HG03108 (cell line): Measurements from ENCODE around the gene PAN3.
A peak's percentile ranks its signal among the peaks of the same experiment; 100 is the strongest.

Experiments
- ATAC-seq: cut with Tn5 transposase; IDR thresholded peaks from one replicate; pipeline ENCODE4 v1.9.1; 2021; ENCODE audit warnings: moderate library complexity; ENCODE audit not compliant: unreplicated experiment

Gene PAN3

DNA sequence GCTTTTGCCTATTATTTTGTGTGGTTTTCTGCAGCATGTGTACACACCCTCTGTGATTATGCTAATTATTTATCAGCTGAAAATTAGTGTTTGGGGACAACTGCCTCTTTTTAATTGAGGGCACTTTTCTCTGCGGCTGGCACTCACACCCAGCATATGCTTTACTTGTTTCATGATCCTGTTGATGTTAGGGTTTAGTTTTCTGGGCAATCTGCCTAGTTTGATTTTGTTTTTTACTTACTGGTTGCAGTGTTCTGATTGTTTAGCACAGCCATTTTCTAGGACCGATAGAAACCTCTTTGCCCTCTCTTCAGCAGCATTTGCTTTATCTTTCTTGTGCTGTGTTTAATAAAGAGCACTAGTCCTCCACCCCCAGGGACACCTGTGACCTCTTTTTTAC is 161.6 kb downstream of the PAN3 start:
- ATAC-seq: no peak

DNA sequence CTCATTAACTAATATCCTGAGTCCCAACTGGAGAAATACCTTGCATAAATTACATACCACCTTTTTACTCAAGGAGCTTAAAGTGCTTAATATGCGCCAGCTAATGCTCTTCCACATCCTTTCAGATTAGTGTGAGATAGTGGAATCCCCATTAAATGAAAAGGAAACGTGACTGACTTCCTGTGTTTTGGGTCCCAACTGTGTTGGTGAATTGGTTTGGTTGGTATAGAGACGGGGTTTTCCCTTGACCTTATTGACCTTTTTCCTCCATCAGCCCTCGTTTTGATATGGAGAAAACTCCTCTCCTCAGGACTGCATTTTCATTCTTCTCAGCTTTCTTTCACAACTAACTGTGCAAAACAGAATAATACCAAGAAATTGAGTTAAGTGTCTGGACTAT is 163.5 kb downstream of the PAN3 start:
- ATAC-seq: no peak

DNA sequence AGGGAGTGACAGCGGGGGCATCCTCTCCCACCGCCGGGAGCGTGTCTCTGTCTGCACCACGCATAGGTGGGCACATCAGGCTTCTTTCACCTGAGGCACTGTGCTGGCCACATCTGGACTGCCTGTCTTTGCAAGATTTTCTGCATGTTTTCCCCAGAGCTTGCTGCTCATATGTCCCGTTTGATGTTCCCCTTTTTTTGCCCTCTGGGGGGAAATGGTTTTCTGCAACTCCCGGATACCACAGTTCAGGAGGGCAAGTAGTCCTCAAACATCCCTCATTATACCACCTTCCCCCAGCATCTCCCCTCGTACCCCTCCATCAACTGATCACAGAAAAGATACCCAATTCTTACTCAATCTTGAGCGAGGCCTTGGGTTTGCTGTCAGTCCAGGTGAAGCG is 168.0 kb downstream of the PAN3 start:
- no peak for ATAC-seq

DNA sequence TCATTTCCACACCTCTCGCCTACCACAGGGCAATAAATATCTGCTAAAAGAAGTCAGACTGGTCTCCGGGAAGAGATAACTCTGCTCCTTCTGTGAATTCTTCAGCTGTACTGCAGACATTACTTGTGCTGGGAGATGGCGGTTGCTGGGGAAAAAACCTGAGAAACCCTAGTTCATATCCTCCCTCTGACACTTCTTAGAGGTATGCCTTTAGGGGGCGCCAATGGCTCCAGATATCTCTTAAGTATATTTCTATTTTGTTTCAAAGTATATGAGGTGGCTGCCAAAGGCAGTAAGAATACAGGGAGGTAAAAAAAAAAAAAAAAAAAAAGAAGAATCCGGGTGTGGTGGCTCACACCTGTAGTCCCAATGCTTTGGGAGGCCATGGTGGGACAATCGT is 175.2 kb downstream of the PAN3 start:
- ATAC-seq: no peak

DNA sequence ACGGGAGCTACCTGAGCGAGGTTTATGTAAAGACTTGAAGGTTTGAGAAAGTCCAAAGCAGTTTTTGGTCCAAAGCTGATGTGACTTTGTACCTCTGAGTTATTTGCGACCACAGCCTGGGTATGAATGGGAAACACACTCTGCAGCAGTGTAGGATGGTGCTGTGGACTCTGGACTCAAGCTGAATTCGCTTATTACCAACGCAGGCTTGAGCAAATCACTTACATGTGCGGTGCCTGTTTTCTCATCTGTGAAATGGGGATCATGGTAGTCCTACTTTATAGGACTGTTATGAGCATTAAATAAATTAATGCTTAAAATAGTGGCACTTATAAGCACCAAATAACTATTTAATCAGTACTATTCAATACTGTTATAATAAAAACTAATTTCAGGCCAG is 176.5 kb downstream of the PAN3 start:
- ATAC-seq: no peak

DNA sequence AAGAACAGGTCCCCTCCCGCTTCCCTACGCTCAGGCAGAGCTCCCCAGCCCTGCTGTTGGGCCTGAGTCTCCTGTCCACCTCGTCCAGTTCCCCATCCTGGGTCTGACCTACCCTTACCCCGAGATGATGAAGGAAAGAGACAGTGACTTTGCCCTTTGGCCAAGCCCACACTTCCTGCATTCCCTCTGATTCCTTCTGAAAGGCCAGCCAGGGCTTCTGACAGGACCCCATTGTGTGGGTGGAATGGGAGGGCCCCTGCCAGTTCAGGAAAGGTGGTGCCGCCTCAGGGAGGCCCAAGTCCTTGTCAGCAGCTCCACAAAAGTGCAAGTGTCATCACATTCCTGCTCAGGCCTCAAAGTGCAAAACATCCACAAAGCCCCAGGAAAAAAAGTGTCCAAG is 177.8 kb downstream of the PAN3 start:
- no peak for ATAC-seq

DNA sequence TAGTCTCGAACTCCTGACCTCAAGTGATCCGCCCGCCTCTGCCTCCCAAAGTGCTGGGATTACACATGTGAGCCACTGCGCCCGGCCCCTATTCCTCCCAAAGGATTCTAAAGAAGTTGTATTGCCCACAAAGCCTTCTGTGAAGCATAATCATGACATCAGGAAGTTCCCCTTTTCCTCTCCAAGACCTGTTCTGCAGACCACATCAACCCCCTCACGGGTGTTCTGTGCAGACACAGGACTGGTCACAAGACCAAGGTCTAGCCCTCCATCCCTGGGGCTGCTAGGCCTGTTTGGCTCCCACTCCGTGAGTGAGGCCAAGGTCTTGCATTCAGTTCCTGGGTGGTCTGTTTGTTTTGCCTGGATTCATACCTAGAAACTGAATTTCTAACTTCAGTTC is 178.5 kb downstream of the PAN3 start:
- no peak for ATAC-seq

DNA sequence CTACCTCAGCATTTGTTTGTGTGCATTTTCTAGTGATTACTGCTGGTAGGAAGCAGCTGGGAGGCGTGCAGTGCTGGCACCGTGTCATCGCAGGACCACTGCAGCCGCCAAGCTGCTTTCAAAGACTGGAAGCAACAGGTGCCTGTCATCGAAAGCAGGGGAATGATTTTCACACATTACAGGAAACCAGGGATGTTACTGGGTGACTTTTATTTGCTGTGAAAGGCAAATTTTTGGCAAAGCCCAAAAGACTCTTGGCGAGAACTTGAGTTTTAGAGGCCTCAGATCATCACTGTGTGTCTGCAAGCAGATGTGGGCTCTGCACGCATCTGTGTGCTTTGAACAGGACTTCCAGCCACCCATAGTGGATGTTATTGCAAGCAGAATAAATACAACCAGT is 180.2 kb downstream of the PAN3 start:
- no peak for ATAC-seq

DNA sequence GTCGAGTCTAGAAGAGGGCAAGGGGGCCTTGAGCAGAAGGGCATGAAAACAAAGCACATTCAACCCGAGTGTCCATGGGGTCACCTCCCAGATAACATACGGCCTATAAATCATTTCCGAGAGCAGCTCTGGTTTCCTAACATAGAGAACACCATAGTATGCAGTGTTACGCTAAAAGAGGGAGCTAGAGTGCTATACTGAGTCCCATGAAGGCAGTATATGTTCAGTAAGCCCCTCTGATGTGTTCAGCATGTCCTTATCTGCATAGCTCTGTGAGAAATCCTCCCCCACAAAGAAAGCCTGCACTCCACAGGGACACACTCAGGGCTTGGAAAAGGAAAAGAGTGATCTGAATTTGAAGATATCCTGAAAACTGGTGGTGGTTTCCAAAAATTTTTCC is 181.2 kb downstream of the PAN3 start:
- ATAC-seq: no peak

DNA sequence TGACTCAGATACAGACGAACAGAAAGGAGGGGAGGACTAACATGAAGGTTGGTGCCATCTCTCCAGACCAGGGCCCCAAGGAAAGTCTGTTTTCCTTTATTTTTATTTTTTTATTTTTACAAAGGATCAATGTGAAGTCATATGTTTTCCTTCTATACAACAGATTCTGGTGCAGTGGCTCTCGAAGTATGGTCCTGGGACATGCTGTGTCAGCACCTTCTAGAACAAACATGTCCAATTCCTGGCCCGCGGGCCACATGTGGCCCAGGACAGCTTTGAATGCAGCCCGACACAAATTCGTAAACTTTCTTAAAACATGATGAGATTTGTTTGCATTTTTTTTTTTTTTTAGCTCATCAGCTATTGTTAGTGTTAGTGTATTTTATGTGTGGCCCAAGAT is 181.9 kb downstream of the PAN3 start:
- no peak for ATAC-seq

DNA sequence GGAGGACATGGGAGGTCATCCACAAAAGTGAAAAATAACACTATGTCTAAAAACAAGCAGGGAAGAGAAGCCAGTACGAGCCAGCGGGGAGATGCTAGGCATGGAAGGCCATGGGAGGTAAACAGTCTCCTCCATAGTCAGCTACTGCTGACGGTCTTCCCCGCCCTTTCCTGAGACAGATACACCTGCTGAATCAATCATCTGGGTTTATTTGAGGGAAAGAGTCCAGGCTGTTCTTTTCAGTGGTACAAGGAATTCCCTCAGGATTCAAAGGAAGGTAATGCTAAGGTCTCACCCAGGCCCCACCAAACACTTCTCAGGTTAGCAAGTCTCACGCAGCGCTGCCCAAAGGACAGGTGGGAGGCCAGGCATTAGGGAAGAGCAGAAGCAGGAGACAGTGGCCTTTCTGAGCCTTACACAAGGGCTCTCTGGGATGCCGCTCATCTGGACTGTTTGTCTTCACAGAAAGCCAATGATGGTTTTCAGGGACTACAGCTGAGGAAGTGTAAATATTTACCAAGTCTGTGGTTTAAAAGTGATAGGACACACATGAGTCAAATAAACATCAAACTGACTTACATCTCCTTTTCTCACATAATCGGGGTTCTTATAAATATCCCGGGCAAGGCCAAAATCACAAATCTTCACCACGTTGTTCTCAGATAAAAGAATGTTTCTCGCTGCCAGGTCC is 182.7 kb downstream of the PAN3 start:
- no peak for ATAC-seq

DNA sequence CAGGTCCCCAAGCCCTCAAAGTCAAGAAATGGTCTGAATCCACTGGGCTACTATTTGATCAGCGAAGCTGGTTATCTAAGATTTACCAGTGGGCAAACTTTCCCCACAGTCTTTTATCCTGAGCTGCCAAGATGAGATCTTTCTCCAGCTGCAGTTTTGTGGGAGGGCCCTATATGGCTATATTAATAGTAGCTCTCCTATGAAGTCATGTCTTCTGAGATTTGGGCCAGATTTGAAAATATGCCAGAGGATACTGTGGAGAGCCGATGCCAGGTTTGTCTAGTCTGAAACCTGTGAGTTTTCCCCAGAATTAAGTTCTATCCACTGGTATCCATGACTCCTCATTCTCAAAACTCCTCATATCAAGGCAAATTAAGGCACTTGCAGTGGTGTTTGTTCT is 183.4 kb downstream of the PAN3 start:
- no peak for ATAC-seq

DNA sequence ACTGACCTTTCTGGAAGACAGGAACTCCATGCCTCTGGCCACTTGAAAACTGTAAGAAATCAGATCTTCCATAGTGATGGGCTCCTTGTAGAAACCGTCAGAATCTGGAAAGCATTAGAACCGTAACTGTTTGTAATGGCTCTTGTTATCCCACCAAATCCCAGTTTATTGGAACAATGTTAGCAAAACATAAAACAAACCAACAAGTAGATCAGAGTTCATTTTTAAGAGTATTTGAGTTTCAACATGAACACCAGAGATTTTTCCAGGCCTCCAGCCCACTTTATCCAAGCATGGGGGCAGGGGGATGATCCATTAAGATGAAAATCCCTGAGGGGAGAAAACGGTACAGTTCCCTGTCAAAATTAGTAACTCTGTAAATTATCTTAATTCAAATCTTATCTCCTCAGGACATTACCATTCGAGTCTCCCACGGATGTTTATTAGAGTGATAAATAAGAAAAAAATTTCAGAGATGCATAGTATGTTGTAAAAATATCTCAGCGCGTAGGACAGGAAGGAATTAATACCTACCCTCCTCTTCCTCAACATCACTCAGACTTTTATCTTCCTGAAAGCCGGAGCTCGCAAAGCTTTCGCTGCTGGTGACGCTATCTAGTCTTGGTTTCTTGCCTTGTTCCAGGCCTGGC is 184.0 kb downstream of the PAN3 start:
- no peak for ATAC-seq

DNA sequence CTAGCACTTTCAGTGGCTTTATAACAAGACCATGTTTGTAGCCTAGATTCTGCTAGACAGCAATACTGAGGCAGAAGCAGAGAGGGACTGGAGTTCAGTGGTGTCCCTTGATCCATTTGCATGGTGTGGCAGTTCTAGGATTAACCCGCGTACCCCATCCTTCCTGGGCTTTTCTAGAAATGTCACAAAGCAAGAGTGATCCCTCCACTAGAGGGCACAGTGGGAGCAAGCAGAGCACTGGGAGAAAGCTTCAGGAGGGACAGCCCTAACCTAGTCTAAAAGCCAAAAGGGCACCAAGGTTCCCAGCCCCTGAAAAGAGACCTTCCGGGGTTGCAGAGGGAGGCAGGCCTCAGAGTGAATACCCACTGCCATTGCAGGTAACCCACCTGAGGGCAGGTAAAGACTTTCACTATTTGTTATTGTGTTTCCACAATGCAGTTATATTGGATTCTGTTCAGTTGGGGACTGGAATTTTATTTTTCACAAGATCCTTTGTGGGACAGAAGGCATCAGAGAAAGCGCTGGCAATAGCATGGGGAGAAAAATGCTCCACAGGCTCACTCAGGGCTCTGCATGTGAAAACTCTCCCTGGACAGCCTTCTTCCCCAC is 185.9 kb downstream of the PAN3 start:
- peak; percentile 64 for ATAC-seq

DNA sequence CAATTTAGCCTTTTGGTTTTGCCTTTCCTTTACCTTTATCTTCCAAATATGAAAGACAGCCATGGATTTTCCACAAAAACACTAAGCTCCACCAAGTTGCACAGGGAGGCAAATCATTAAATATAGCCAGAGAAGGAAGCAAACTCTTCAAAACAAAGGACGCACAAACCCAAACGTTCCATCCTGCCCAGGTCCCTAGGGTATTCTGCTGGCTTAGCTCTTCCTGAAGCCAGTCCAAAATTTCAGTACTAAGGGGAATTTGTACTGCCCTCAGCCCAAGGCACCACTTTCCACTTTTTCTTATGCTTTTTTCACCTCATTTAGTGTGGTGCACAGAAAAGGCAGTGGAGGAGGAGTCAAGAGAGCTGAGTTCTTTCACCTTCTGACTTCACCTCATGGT is 186.7 kb downstream of the PAN3 start:
- ATAC-seq: no peak

DNA sequence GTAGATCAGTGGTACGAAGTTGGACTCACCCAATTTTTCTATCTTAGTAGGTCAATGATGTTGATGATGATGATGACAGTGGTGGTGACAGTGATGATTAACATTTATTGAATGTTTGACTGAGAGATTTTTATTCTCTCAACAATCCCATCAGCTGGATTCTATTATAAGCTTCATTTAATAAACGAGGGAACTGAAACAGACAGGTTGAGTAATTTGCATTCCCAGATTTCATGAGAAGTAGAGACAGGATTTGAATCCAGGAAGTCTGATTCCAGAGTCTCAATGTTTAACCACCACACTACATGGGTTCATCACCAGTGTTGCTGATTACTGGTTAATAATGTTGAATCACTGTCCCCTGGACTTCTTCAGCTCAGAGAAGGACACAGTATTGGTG is 187.7 kb downstream of the PAN3 start:
- ATAC-seq: no peak

DNA sequence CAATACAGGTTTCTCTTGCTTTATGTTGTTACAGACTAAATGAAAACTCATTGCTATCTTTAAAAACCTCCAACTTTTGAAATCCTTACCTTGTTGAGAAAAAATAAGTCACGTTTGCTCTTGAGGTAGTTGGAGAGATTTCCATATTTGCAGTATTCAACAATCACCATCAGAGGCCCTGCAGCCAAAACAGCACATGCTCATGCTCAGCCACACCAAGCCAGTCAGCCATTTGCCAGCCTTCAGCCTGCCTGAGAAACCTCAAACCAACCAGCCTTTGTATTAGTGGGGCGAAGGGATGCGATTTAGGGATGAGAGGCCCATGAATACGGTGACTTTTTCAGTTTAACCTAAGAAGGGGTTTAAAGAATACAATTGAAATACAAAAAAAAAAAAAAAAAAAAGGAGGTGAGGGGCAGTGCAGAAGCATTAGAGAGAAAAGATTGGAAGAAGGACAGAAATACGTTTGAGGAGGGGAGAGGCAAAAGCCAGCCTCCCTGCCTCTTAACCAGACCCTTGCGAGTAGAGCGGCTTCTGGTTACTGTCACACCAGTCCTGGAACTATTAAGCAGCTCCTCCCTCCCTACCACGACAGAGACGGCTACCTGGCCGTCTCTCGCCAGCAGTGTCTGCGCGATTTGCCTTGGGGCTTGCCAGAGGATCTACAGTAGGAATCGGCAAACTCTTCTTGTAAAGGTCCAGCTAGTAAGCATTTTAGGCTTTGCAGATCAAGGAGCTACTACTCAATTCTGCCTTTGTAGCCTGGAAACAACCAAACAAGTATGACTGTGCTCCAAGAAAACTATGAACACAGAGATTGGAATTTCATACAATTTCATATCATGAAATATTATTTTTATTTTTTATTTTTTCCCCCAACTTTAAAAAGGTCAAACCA is 189.3 kb downstream of the PAN3 start:
- no peak for ATAC-seq

DNA sequence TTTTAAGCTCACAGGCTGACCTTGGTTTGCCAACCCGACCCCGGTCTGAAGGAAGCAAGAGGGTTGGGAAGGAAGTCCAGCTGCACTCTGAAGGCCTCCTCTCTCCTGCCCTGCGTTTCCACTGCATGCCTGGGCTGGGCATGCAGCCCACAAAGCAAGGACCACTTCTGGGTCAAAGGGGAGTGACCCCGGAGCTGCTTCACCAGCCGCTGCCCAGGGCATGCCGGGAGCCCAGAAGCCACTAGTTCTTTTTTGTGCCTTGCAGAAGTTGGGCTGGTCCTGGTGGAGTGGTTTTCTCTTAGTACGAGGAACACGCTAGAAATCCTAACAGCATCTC is 189.9 kb downstream of the PAN3 start:
- no peak for ATAC-seq

DNA sequence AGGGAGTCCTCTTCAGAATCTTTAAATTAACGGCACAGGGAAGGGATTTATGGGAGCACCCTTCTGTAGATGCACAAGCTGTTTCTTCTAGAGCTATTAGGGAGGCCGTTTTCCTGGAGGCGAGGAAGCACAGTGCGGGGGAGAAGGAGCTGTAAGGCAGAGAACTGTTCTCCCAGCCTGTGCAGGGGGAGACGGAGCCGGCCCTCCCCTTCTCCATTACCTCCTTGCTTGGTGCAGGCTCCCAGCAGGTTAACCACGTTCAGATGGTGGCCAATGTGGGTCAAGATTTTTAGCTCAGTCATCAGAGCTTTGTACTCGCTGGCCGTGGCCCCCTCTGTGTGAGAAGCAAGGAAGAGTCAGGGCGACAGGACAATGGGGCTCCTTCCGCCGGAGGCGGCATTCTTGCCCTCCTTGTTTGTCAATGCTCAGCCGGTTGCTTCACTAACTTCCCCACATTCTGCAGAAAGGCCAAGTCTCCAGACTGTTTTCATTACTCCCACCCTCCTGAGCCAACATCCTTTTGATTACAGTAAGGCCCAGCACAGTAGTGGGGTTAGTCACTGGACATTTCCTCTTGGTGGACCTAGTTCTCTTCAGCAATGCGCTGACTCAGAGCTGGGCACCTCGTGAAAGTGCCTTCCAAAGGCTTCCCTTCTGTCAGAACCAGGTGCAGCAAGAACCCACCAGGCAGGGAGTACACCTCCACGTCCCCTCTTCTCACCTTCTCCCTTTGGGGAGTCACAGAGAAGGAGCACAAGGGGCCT is 191.2 kb downstream of the PAN3 start:
- no peak for ATAC-seq

DNA sequence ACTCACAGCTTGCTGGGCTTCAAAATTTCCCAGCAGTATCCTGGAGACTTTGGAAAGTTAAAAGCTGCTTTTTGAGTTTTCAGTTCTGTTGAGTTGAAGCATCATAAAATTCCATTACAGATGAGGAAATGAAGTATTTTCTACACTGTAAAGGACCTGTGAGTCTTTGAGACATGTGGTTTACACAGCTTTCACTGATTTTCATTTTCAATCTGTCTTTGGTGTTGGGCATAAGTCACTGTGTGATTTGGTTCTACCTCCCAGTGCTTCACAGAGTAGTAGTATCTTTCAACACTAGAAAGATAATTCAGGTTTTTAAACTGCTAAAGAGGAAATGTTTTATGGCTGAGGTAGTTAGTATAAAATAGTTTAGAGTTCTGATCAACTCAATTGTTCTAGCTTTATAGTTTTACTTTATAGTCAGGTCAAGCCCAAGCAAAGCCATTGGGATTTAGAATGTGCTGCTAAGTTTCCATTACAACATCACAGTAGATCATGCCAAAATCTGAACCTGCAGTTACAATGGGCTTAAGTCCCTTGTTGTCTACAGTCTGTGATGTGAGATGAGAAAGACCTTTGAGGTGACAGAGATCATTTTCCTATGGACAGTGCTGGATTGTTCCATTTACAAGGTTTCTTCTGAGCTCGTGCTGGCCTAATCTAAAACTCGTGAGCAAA is 195.0 kb downstream of the PAN3 start:
- no peak for ATAC-seq
